HEK293T (cell line): Measurements from ENCODE around the gene ACIN1.

ENCODE experiments used
- ARNT ChIP-seq: fragments of 450-650 bp; IDR thresholded peaks from 2 replicates; pipeline ENCODE4 v1.6.1; 2017; ENCODE audit warnings: mild to moderate bottlenecking
- BHLHE40 ChIP-seq: fragments of 450-650 bp; IDR thresholded peaks from 2 replicates; pipeline ENCODE4 v1.6.1; 2016; ENCODE audit warnings: mild to moderate bottlenecking, moderate library complexity, borderline replicate concordance
- FOXA1 ChIP-seq: fragments of 450-650 bp; IDR thresholded peaks from 2 replicates; pipeline ENCODE4 v1.6.1; 2016; ENCODE audit warnings: mild to moderate bottlenecking
- FOXK2 ChIP-seq: fragments of 450-650 bp; IDR thresholded peaks from 2 replicates; pipeline ENCODE4 v1.6.1; 2016; ENCODE audit warnings: mild to moderate bottlenecking
- FOXM1 ChIP-seq: fragments of 450-650 bp; IDR thresholded peaks from 2 replicates; pipeline ENCODE4 v1.6.1; 2017; ENCODE audit warnings: mild to moderate bottlenecking, borderline replicate concordance
- L3MBTL2 ChIP-seq: fragments of 450-650 bp; conservative IDR thresholded peaks from 2 replicates; pipeline ENCODE4 v1.6.1; 2016; ENCODE audit warnings: mild to moderate bottlenecking
- PKNOX1 ChIP-seq: fragments of 450-650 bp; IDR thresholded peaks from 2 replicates; pipeline ENCODE4 v1.6.1; 2016
- SP1 ChIP-seq: fragments of 450-650 bp; IDR thresholded peaks from 2 replicates; pipeline ENCODE4 v1.6.1; 2017
- ZNF384 ChIP-seq: fragments of 450-650 bp; IDR thresholded peaks from 2 replicates; pipeline ENCODE4 v1.6.1; 2016

- TF ChIP-seq FOXA1 (no peak), SP1 (no peak), FOXM1 (no peak), BHLHE40 (no peak), ARNT (no peak), ZNF384 (no peak), L3MBTL2 (no peak), PKNOX1 (no peak), FOXK2 (no peak)
Observed at GRCh38 chr14:23055147-23055550, 39.8 kb downstream of the ACIN1 start.
